Measurements from ENCODE around the gene ULBP2. TPM values are rescaled to one million over a fixed set of nuclear protein-coding genes. Genes with fewer than 3 reads are reported as not detected.
"Not testable (repeated sequence)": the region's sequence is repeated elsewhere in the genome, so short reads cannot be mapped to it uniquely, and the experiment has no call there.

Gene ULBP2
- total RNA-seq, 1 donor: 2.5 TPM

DNA sequence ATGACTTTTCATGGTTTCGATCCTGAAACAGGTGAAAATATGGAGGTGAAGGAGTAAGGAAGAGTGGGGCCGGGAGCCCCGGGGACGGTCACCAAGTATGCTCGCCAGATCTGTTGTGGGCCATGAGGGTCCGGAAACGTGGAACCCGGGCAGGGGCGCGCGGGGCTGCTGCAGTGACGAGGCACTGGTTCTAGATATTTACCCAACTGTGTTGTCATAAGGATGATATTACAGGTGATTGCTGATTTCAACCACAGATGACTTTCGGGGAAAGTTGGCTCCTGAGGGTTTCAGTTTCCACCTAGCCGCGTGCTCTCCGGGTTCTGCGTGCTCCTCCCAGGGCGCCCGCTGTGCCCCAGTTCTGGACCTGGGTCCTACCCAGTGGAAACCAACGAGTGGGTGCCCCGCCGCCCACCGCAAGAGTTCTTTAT, 31.1 kb upstream of the ULBP2 start:
- H3K9me3 ChIP-seq (ENCODE audit: low read depth, low read length): no peaks in the 10 kb centered on the region
- H2AFZ ChIP-seq (ENCODE audit: low read length): no peak overlapping the region
- no peak for DNase-seq (ENCODE audit: insufficient read length, low spot score, missing footprints)
- no peaks in the 10 kb centered on the region for H3K27me3 ChIP-seq (ENCODE audit: insufficient read depth, low read length)
- no peaks in the 10 kb centered on the region for H3K79me2 ChIP-seq (ENCODE audit: insufficient read depth, low read length)
- no peaks in the 10 kb centered on the region for H3K36me3 ChIP-seq (ENCODE audit: insufficient read depth, low read length)
- H3K4me1 ChIP-seq (ENCODE audit: insufficient read depth, low read length): no peaks in the 10 kb centered on the region
- TF ChIP-seq, protein P1, sequence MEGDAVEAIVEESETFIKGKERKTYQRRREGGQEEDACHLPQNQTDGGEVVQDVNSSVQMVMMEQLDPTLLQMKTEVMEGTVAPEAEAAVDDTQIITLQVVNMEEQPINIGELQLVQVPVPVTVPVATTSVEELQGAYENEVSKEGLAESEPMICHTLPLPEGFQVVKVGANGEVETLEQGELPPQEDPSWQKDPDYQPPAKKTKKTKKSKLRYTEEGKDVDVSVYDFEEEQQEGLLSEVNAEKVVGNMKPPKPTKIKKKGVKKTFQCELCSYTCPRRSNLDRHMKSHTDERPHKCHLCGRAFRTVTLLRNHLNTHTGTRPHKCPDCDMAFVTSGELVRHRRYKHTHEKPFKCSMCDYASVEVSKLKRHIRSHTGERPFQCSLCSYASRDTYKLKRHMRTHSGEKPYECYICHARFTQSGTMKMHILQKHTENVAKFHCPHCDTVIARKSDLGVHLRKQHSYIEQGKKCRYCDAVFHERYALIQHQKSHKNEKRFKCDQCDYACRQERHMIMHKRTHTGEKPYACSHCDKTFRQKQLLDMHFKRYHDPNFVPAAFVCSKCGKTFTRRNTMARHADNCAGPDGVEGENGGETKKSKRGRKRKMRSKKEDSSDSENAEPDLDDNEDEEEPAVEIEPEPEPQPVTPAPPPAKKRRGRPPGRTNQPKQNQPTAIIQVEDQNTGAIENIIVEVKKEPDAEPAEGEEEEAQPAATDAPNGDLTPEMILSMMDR (IDR thresholded peaks at IDR 0.05; ENCODE audit: extremely low read depth, low read depth, low read length): no peak
- H3K4me2 ChIP-seq (ENCODE audit: insufficient read depth, low read length): no peak overlapping the region
- no peak overlapping the region for H3K27ac ChIP-seq (ENCODE audit: low read depth, low read length)
- no peak overlapping the region for H3K4me3 ChIP-seq (ENCODE audit: insufficient read depth, low read length)
- no peaks in the 10 kb centered on the region for H4K20me1 ChIP-seq (ENCODE audit: insufficient read depth, low read length)

DNA sequence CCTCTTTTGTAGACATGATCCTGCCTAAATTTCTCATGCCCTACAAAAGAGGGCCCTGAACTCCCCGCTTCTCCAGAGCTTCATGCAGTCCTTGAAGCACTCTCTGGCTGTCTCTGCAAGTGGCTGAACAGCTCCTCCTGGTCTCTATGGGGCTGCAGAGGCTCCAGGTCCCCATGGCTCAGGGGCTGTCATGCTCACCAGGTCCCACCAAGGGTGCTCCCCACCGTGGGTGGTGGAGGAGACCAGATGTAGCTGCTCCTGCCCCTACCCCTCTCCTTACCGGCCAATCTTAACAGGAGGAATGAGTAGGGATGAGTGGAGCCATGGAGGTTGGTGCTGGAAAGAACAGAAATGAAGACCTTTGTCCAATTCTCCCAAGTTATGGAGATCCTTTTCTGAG, 29.1 kb upstream of the ULBP2 start:
- not testable (repeated sequence) for H3K27ac ChIP-seq (ENCODE audit: low read depth, low read length); H3K4me2 ChIP-seq (ENCODE audit: insufficient read depth, low read length); H3K4me3 ChIP-seq (ENCODE audit: insufficient read depth, low read length); H3K79me2 ChIP-seq (ENCODE audit: insufficient read depth, low read length); H3K4me1 ChIP-seq (ENCODE audit: insufficient read depth, low read length); H3K9me3 ChIP-seq (ENCODE audit: low read depth, low read length); H3K27me3 ChIP-seq (ENCODE audit: insufficient read depth, low read length); H2AFZ ChIP-seq (ENCODE audit: low read length); H3K36me3 ChIP-seq (ENCODE audit: insufficient read depth, low read length); H4K20me1 ChIP-seq (ENCODE audit: insufficient read depth, low read length); DNase-seq (ENCODE audit: insufficient read length, low spot score, missing footprints)

DNA sequence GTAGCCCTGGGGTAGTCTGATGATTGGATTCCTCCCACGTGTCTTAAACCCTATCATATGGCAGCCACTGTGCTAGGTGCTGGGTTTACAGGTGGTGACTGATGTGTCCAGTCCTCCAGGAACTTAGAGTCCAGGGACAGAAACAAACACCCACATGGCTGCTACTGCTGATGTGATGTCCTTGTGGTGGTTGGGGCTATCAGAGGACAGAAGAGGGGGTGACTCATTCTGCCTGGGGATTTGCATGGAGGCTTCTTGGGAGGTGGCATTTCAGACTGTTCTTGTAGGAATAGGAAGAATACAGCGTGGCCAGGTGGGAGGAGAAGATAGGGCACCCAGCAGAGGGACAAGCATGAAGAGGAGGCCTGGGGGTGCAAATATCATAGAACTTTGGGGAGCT, 28.7 kb upstream of the ULBP2 start:
- H3K79me2 ChIP-seq (ENCODE audit: insufficient read depth, low read length): no peaks in the 10 kb centered on the region
- no peak for DNase-seq (ENCODE audit: insufficient read length, low spot score, missing footprints)
- no peaks in the 10 kb centered on the region for H3K4me1 ChIP-seq (ENCODE audit: insufficient read depth, low read length)
- no peaks in the 10 kb centered on the region for H3K27me3 ChIP-seq (ENCODE audit: insufficient read depth, low read length)
- no peaks in the 10 kb centered on the region for H3K9me3 ChIP-seq (ENCODE audit: low read depth, low read length)
- no peak overlapping the region for H3K4me2 ChIP-seq (ENCODE audit: insufficient read depth, low read length)
- H3K36me3 ChIP-seq (ENCODE audit: insufficient read depth, low read length): no peaks in the 10 kb centered on the region
- H4K20me1 ChIP-seq (ENCODE audit: insufficient read depth, low read length): no peaks in the 10 kb centered on the region
- H3K4me3 ChIP-seq (ENCODE audit: insufficient read depth, low read length): no peak overlapping the region
- no peak overlapping the region for H2AFZ ChIP-seq (ENCODE audit: low read length)
- H3K27ac ChIP-seq (ENCODE audit: low read depth, low read length): no peak overlapping the region
- TF ChIP-seq, protein P1 (IDR thresholded peaks at IDR 0.05; ENCODE audit: extremely low read depth, low read depth, low read length): no peak

DNA sequence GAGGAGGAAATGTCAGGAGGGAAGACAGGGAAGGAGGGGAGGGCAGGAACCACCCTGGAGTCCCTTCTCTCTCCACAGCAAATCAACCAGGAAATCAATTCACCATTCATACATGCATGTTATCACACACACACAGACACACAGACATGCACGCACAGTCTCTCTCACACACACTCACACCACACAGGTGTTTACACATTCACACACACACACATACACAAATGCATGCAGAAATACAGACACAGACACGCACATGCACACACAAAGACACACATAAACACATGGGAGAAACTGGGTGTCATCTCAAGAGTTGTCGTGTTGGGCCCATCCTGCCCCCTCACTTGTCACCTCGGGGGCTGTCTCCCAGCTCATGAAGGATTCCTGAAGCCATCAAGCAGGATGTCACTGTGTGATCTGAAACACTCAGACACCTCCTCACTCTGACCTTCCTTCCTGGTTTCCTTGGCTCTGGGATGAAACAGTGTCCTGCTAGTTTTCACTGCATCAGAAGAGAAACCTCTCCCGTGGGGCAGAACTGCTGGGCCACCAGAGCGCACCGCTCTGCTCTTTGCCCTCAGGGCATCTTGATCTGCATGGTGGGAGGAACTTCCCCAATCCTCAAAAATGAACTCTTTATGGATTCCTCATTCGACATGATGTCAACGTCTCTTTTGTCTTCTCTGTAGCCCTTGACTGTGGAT, 28.1 kb upstream of the ULBP2 start:
- no peaks in the 10 kb centered on the region for H3K79me2 ChIP-seq (ENCODE audit: insufficient read depth, low read length)

More for the DNA sequence above, 28.1 kb upstream of the ULBP2 start:
- Histone ChIP-seq H3K9me3 (ENCODE audit: low read depth, low read length) (no peaks in the 10 kb centered on the region), H3K4me1 (ENCODE audit: insufficient read depth, low read length) (no peaks in the 10 kb centered on the region), H3K27me3 (ENCODE audit: insufficient read depth, low read length) (no peaks in the 10 kb centered on the region), H3K36me3 (ENCODE audit: insufficient read depth, low read length) (no peaks in the 10 kb centered on the region), H2AFZ (ENCODE audit: low read length) (no peak overlapping the region), H3K4me3 (ENCODE audit: insufficient read depth, low read length) (no peak overlapping the region), H3K27ac (ENCODE audit: low read depth, low read length) (no peak overlapping the region), H4K20me1 (ENCODE audit: insufficient read depth, low read length) (no peaks in the 10 kb centered on the region), H3K4me2 (ENCODE audit: insufficient read depth, low read length) (no peak overlapping the region)
- TF ChIP-seq, protein P1 (IDR thresholded peaks at IDR 0.05; ENCODE audit: extremely low read depth, low read depth, low read length): no peak
- DNase-seq (ENCODE audit: insufficient read length, low spot score, missing footprints): no peak
